Gastroesophageal sphincter (tissue), 4 donors: ENCODE measurements around the gene RFX7. TPM values are rescaled to one million over a fixed set of nuclear protein-coding genes. Genes with fewer than 3 reads are reported as not detected.

Experiments
- ATAC-seq: fragments of 150-250 bp; one replicate; pipeline ENCODE4 v1.9.1; 2016; ENCODE audit warnings: mild to moderate bottlenecking, moderate library complexity
- H3K27ac ChIP-seq, 4 donors: fragments of 200-600 bp; sonication (generic) in 3 of 4; 1 replicate in 3 of 4; 2 replicates in 1 of 4; pipeline ENCODE4 v1.5.1; 2016 to 2019
- H3K27me3 ChIP-seq: fragments of 200-600 bp; sonication (generic); one replicate; pipeline ENCODE4 v1.5.1; 2019
- H3K36me3 ChIP-seq, 2 donors: fragments of 200-600 bp; sonication (generic); one replicate each; pipeline ENCODE4 v1.5.1; 2019; ENCODE audit warnings: control low read depth in 1 of 2
- H3K4me1 ChIP-seq, 3 donors: fragments of 200-600 bp; sonication (generic); 1 replicate in 2 of 3; 2 replicates in 1 of 3; pipeline ENCODE4 v1.5.1; 2016 to 2019; ENCODE audit warnings: control low read depth in 2 of 3
- H3K4me3 ChIP-seq, 2 donors: fragments of 200-600 bp; sonication (generic); one replicate each; pipeline ENCODE4 v1.5.1; 2019; ENCODE audit warnings: mild to moderate bottlenecking in 1 of 2, moderate library complexity in 1 of 2
- H3K9me3 ChIP-seq, 3 donors: fragments of 200-600 bp; sonication (generic); one replicate each; pipeline ENCODE4 v1.5.1; 2017 to 2019; ENCODE audit warnings: control low read depth in 2 of 3
- EP300 ChIP-seq: sonication (generic); formaldehyde crosslinking; IDR thresholded peaks from one replicate; pipeline ENCODE4 v1.6.1; 2017; ENCODE audit warnings: antibody characterized with exemption, mild to moderate bottlenecking
- POLR2A ChIP-seq, 2 donors: fragments of 450-650 bp; IDR thresholded peaks; one replicate each; pipeline ENCODE4 v1.6.1; 2017; ENCODE audit warnings: antibody characterized with exemption in 2 of 2, mild to moderate bottlenecking in 2 of 2, moderate library complexity in 1 of 2
- POLR2AphosphoS5 ChIP-seq: sonication (generic); formaldehyde crosslinking; IDR thresholded peaks from one replicate; pipeline ENCODE4 v1.6.1; 2017; ENCODE audit warnings: antibody characterized with exemption
- WGBS, 2 donors: methylation state at CpG; one replicate each; pipeline ENCODE4 v1.1.5; 2018; ENCODE audit warnings: low coverage in 1 of 2; 5-methylcytosine and 5-hydroxymethylcytosine counted together
- small RNA-seq, 4 donors: library from RNA; depleted of rRNA; stranded (forward); fragments of <200 nt; gene quantifications; one replicate each; pipeline ENCODE3, GENCODE V24; 2016
- total RNA-seq, 4 donors: library from RNA; depleted of rRNA; stranded (reverse); fragments of >200 nt; gene quantifications; one replicate each; pipeline ENCODE4 v1.1.0, GENCODE V29; 2016
- TF ChIP-seq, protein P1 (sequence below), 4 experiments: fragments of 200-600 bp in 2 of 4; fragments of 450-650 bp in 2 of 4; sonication (generic) in 1 of 4; IDR thresholded peaks; one replicate each; pipeline ENCODE4 v1.5.1; 2017 to 2019; ENCODE audit warnings: antibody characterized with exemption in 4 of 4, mild to moderate bottlenecking in 2 of 4, moderate library complexity in 2 of 4

The RFX7 gene
- total RNA-seq, 4 donors from 2014 or later, result 5.9 to 8.7 (median 7.2) TPM

DNA sequence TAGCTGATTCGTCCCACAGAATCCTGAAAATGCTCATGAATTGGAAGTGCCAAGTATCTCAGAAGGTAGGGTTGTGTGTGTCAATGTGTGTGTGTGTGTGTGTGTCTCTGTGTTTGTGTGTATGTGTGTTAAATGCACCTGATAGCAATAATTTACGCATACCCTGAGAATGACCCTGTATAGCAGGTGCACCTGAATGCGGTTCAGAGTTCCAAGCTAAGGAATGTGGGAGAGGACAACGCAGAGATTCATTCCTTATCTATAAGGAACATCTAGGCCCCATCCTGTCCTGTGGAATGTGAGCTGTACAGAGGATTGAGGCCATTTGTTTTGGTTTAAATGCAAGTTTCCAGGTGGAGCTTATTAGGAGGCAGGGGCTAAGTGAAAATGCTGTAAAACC is 201.2 kb downstream of the RFX7 start:
- Histone ChIP-seq H3K4me3 (no peak overlapping the region), H3K36me3 (no peaks in the 10 kb centered on the region), H3K9me3 (no peaks in the 10 kb centered on the region), H3K4me1 (peaks cover 0 to 12% (median 0%) of the 10 kb centered on the region in 3 donors), H3K27me3 (no peaks in the 10 kb centered on the region), H3K27ac (no peak overlapping the region)
- ATAC-seq, result no peak
- no peak for TF ChIP-seq EP300
- TF ChIP-seq POLR2AphosphoS5, result no peak
- no peak for TF ChIP-seq POLR2A (IDR thresholded peaks at IDR 0.05)
- TF ChIP-seq, protein P1, sequence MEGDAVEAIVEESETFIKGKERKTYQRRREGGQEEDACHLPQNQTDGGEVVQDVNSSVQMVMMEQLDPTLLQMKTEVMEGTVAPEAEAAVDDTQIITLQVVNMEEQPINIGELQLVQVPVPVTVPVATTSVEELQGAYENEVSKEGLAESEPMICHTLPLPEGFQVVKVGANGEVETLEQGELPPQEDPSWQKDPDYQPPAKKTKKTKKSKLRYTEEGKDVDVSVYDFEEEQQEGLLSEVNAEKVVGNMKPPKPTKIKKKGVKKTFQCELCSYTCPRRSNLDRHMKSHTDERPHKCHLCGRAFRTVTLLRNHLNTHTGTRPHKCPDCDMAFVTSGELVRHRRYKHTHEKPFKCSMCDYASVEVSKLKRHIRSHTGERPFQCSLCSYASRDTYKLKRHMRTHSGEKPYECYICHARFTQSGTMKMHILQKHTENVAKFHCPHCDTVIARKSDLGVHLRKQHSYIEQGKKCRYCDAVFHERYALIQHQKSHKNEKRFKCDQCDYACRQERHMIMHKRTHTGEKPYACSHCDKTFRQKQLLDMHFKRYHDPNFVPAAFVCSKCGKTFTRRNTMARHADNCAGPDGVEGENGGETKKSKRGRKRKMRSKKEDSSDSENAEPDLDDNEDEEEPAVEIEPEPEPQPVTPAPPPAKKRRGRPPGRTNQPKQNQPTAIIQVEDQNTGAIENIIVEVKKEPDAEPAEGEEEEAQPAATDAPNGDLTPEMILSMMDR (IDR thresholded peaks at IDR 0.05), result no peak
- 73 to 100% methylated on average over 1 to 4 of the region's 4 CpGs for WGBS, 2 donors

DNA sequence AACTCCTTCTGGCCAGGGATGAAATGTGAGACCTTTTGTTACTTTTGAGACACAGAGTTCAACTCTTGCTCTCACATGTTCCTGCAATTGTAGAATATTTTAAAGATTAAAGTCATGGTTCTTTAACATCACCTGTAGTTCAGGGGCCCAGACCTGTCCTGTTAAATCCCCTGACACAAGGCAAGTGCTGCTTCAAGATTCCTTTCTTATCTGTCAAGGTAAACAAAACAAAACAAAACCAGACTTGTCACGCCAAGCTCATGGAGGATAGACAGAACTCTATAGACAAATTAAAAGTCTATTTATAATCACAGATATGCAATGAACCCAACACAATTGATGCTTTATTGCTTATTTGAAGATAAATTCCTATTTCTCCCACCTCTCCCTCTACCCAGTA is 201.6 kb downstream of the RFX7 start:
- WGBS, 2 donors, result 56 to 88% methylated on average over 1 of the region's 1 CpG

DNA sequence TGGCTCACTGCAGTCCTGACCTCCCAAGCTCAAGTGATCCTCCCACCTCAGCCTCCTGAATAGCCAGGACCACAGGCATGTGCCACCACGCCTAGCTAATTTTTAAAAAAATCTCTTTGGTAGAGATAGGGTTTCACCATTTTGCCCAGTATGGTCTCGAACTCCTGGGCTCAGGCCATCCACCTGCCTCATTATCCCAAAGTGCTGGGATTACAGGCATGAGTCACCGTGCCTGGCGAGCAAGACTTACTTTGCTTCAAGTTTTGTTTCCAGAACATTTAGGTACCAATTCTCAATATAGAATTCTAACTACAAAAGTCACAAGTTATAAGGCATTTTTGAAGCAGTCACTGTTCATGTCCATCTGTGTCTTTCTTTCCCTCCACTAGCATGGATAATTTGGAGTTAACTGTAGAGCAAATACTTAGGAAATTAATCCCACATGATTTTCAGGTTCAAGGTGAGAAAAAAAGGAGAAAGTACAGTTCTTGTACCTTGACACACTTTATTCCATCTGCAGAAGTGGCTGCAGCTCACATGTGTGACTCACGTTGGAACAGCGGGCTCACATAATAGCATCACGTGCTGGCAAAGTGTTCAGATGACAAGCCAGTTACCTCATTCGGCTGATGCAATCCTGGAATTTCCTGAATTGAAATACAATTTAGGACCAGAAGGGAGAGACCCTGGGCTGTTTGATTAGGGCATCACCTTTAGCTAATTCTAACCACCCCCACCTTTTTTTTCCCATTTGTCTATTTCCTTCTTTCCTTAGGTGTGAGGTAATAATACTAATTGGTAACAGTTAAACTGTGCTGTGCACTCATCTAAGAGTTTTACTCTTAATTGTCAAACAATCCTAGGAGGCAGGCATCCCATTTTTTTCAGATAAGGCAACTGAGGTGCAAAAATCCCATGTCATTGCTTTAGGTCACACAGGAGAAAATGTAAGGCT is 203.3 kb downstream of the RFX7 start:
- 39% methylated on average over 8 of the region's 8 CpGs for WGBS, 2 donors
- ATAC-seq, result peak; percentile 97

More for the DNA sequence above, 201.6 kb downstream of the RFX7 start:
- no peak for ATAC-seq
- Histone ChIP-seq H3K27me3 (no peaks in the 10 kb centered on the region), H3K36me3 (no peaks in the 10 kb centered on the region), H3K27ac (no peak overlapping the region), H3K4me1 (peaks cover 0 to 12% (median 0%) of the 10 kb centered on the region in 3 donors), H3K9me3 (no peaks in the 10 kb centered on the region), H3K4me3 (no peak overlapping the region)
- TF ChIP-seq, protein P1 (IDR thresholded peaks at IDR 0.05), result no peak
- TF ChIP-seq POLR2AphosphoS5 (no peak), EP300 (no peak), POLR2A (IDR thresholded peaks at IDR 0.05) (no peak)

GRCh38 chr15:56038707-56039106 is 205.0 kb downstream of the RFX7 start:
- no peaks in the 10 kb centered on the region for H3K9me3 ChIP-seq
- no peak overlapping the region for H3K4me3 ChIP-seq
- H3K27ac ChIP-seq, result no peak overlapping the region
- 83 to 88% methylated on average over 4 of the region's 4 CpGs for WGBS, 2 donors
- no peak for ATAC-seq
- H3K27me3 ChIP-seq, result no peaks in the 10 kb centered on the region
- H3K36me3 ChIP-seq, result no peaks in the 10 kb centered on the region
- H3K4me1 ChIP-seq, result peaks cover 0 to 12% (median 0%) of the 10 kb centered on the region in 3 donors
- TF ChIP-seq EP300, result no peak
- TF ChIP-seq POLR2A (IDR thresholded peaks at IDR 0.05), result no peak

More for the DNA sequence above, 203.3 kb downstream of the RFX7 start:
- TF ChIP-seq POLR2AphosphoS5, result peak; percentile 83
- TF ChIP-seq, protein P1 (IDR thresholded peaks at IDR 0.05), result no peak
- Histone ChIP-seq H3K4me1 (peaks cover 0 to 12% (median 0%) of the 10 kb centered on the region in 3 donors), H3K36me3 (no peaks in the 10 kb centered on the region), H3K9me3 (no peaks in the 10 kb centered on the region), H3K27me3 (no peaks in the 10 kb centered on the region), H3K4me3 (no peak overlapping the region), H3K27ac (peak overlapping the region in 3 of 4 donors; percentile 12 to 59 (median 45))

DNA sequence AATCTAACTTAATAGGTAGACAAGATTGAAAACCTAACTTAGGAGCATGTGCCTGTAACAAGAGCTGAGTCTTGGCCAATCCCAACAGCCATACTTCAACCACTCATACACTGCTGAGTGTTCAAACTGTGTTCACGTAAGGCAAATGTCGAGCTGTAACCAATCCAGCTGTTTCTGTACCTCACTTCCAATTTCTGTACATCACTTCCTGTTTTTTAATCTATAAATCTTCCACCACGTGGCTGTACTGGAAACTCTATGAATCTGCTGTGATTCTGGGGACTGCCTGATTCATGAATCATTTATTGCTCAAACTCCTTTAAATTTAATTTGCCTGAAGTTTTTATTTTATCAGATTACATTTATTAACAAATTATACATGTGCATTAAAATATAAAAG is 205.7 kb downstream of the RFX7 start:
- ATAC-seq, result no peak
- Histone ChIP-seq H3K36me3 (no peaks in the 10 kb centered on the region), H3K27ac (no peak overlapping the region), H3K27me3 (no peaks in the 10 kb centered on the region), H3K4me3 (no peak overlapping the region), H3K4me1 (peaks cover 0 to 12% (median 0%) of the 10 kb centered on the region in 3 donors), H3K9me3 (no peaks in the 10 kb centered on the region)
- TF ChIP-seq POLR2AphosphoS5, result no peak
- TF ChIP-seq, protein P1 (IDR thresholded peaks at IDR 0.05), result no peak
- no peak for TF ChIP-seq POLR2A (IDR thresholded peaks at IDR 0.05)
- no peak for TF ChIP-seq EP300
- 49 to 62% methylated on average over 3 of the region's 3 CpGs for WGBS, 2 donors

Small RNAs within 50 kb of the gene (small RNA-seq; reads per million reads assigned to genes)
- gene CD24P2, result 0 reads per million in 4 donors
- 0 reads per million in 4 donors for gene RNU6-1287P

Other genes starting within 250 kb of the RFX7 start
- 1 to 10 TPM; 4.2 to 9.2 (median 5.2) TPM for gene TEX9, start 121.5 kb upstream of the RFX7 start, total RNA-seq
- 1 to 10 TPM in 2 of 4 donors, under 1 TPM in 2; 0.93 to 2.0 (median 1.3) TPM for gene MNS1, start 221.3 kb upstream of the RFX7 start, total RNA-seq